ENCODE measurements around the gene MFN2. TPM values are rescaled to one million over a fixed set of nuclear protein-coding genes. Genes with fewer than 3 reads are reported as not detected.

MFN2 gene
- total RNA-seq, 1 donor from 2014 or later = 29.6 TPM

DNA sequence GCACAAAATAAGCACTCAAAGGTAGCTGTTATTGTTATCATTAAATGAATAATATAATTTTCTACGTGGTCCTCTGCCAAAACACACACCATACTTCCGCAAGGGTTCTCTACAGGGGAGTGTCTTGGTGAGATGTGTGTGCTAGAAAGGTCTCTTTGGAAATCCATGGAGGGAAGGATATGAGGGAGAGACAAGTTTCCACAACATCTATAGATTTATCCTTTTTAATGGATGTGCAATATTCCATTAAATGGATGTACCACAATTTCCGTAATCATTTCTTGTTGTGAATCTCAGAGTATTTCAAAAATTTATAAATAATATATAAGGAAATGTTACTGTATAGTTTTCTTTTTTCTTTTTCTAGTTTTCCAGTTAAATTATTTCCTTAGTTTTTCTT lies 80.3 kb downstream of the MFN2 start:
- Histone ChIP-seq H3K9ac (no peak overlapping the region), H3K27me3 (peaks cover 60% of the 10 kb centered on the region), H3F3A (ENCODE audit: low read depth) (no peaks in the 10 kb centered on the region), H4K20me1 (ENCODE audit: low read depth) (no peaks in the 10 kb centered on the region), H2AFZ (replicated peaks) (no peak overlapping the region), H3K27ac (no peak overlapping the region), H3K4me1 (peaks cover 10% of the 10 kb centered on the region), H3K9me3 (ENCODE audit: low read depth) (no peaks in the 10 kb centered on the region), H3K4me3 (no peak overlapping the region), H3K79me2 (ENCODE audit: low read depth) (no peaks in the 10 kb centered on the region), H3K36me3 (no peaks in the 10 kb centered on the region), H3K4me2 (no peak overlapping the region)
- no peak overlapping the region for H3K27ac Mint-ChIP-seq
- no peak overlapping the region for H3K4me3 Mint-ChIP-seq
- TF ChIP-seq EZH2phosphoT487 (IDR thresholded peaks at IDR 0.05) = no peak
- TF ChIP-seq, protein P1, sequence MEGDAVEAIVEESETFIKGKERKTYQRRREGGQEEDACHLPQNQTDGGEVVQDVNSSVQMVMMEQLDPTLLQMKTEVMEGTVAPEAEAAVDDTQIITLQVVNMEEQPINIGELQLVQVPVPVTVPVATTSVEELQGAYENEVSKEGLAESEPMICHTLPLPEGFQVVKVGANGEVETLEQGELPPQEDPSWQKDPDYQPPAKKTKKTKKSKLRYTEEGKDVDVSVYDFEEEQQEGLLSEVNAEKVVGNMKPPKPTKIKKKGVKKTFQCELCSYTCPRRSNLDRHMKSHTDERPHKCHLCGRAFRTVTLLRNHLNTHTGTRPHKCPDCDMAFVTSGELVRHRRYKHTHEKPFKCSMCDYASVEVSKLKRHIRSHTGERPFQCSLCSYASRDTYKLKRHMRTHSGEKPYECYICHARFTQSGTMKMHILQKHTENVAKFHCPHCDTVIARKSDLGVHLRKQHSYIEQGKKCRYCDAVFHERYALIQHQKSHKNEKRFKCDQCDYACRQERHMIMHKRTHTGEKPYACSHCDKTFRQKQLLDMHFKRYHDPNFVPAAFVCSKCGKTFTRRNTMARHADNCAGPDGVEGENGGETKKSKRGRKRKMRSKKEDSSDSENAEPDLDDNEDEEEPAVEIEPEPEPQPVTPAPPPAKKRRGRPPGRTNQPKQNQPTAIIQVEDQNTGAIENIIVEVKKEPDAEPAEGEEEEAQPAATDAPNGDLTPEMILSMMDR (IDR thresholded peaks at IDR 0.05) = no peak
- TF ChIP-seq EZH2 (IDR thresholded peaks at IDR 0.05) = no peak
- H3K36me3 Mint-ChIP-seq = no peaks in the 10 kb centered on the region
- DNase-seq (ENCODE audit: low spot score) = no peak
- peaks cover 9% of the 10 kb centered on the region for H3K9me3 Mint-ChIP-seq
- peaks cover 38% of the 10 kb centered on the region for H3K27me3 Mint-ChIP-seq (ENCODE audit: insufficient read depth, low read depth)
- no peaks in the 10 kb centered on the region for H3K4me1 Mint-ChIP-seq

Small RNA genes lying within 50 kb of the gene (microRNA-seq; reads per million reads assigned to microRNA genes)
- gene MIR6729 = not detected

Small RNA genes lying within 50 kb of the gene (small RNA-seq; reads per million reads assigned to genes)
- gene AL096840.1 (not detected), gene MIR6729 (not detected), gene RF00019 (not detected), gene RN7SL649P (not detected)

Other genes with a start within 250 kb of the MFN2 start
- 12.4 and 67.7 TPM in 2 replicates for gene AGTRAP, start 244.3 kb upstream of the MFN2 start, total RNA-seq (ENCODE audit: low replicate concordance)
- 0.22 TPM in 1 of 2 replicates, not detected in the other for gene C1orf167, start 218.3 kb upstream of the MFN2 start, total RNA-seq (ENCODE audit: low replicate concordance)
- gene MTHFR, start 174.5 kb upstream of the MFN2 start, total RNA-seq (ENCODE audit: low replicate concordance) = 7.0 and 14.3 TPM in 2 replicates
- 10.3 and 15.6 TPM in 2 replicates for gene CLCN6, start 174.3 kb upstream of the MFN2 start, total RNA-seq (ENCODE audit: low replicate concordance)
- gene NPPA, start 132.7 kb upstream of the MFN2 start, total RNA-seq (ENCODE audit: low replicate concordance) = not detected in 2 replicates
- not detected in 2 replicates for gene NPPB, start 121.5 kb upstream of the MFN2 start, total RNA-seq (ENCODE audit: low replicate concordance)
- gene KIAA2013, start 54.0 kb upstream of the MFN2 start, total RNA-seq (ENCODE audit: low replicate concordance) = 17.3 and 51.9 TPM in 2 replicates
- 27.2 and 73.5 TPM in 2 replicates for gene PLOD1, start 45.7 kb upstream of the MFN2 start, total RNA-seq (ENCODE audit: low replicate concordance)
- 26.3 and 83.4 TPM in 2 replicates for gene MIIP, start 39.1 kb downstream of the MFN2 start, total RNA-seq (ENCODE audit: low replicate concordance)
- not detected in 2 replicates for gene TNFRSF8, start 82.9 kb downstream of the MFN2 start, total RNA-seq (ENCODE audit: low replicate concordance)
- gene TNFRSF1B, start 186.5 kb downstream of the MFN2 start, total RNA-seq (ENCODE audit: low replicate concordance) = 0.04 and 0.22 TPM in 2 replicates
- gene VPS13D, start 249.6 kb downstream of the MFN2 start, total RNA-seq (ENCODE audit: low replicate concordance) = 15.1 and 16.4 TPM in 2 replicates